OCI-LY7 (cell line): ENCODE results near the gene PFKL. TPM values are rescaled to one million over a fixed set of nuclear protein-coding genes. Genes with fewer than 3 reads are reported as not detected.

Experiments used
- BruUV-seq: library from RNA; stranded (reverse); fragments of 400-500 nt; replicated peaks from 2 replicates; lab custom pipeline; 2021; lab: Mats Ljungman, UMichigan
- CTCF ChIA-PET: fragments of 300-600 bp; sonication (Branson Sonifier 250); formaldehyde crosslinking; loops from one replicate; lab custom pipeline; 2022; ENCODE audit warnings: antibody characterized with exemption; ENCODE audit not compliant: unreplicated experiment; lab: Charles Lee
- POLR2A ChIA-PET: fragments of 300-600 bp; sonication (Branson Sonifier 250); formaldehyde crosslinking; loops from one replicate; lab custom pipeline; 2022; ENCODE audit warnings: antibody characterized with exemption; lab: Charles Lee
- DNase-seq: peaks from one replicate; pipeline ENCODE4 v3.0.0-alpha.2; 2015; ENCODE audit warnings: low spot score
- H2AFZ ChIP-seq: fragments of 200-600 bp; sonication (generic), shearing (Covaris generic); 2 replicates; pipeline ENCODE4 v1.6.1; 2014; ENCODE audit warnings: mild to moderate bottlenecking, antibody characterized with exemption, low read length, moderate library complexity
- H3K27ac ChIP-seq: fragments of 200-600 bp; sonication (generic); 2 replicates; pipeline ENCODE4 v1.5.1; 2014; ENCODE audit warnings: mixed run types, low read depth, mild to moderate bottlenecking, moderate library complexity, low read length, inconsistent platforms; ENCODE audit not compliant: poor library complexity, severe bottlenecking
- H3K36me3 ChIP-seq: fragments of 200-600 bp; sonication (generic); 2 replicates; pipeline ENCODE4 v1.6.1; 2014; ENCODE audit warnings: mild to moderate bottlenecking, antibody characterized with exemption, low read length, moderate library complexity, mixed read lengths; ENCODE audit not compliant: insufficient read depth
- H3K4me1 ChIP-seq: fragments of 200-600 bp; sonication (generic); 2 replicates; pipeline ENCODE4 v1.5.1; 2014; ENCODE audit warnings: mild to moderate bottlenecking, low read length; ENCODE audit not compliant: insufficient read depth, poor library complexity, severe bottlenecking
- H3K4me2 ChIP-seq: fragments of 200-600 bp; sonication (generic); 2 replicates; pipeline ENCODE4 v1.6.1; 2014; ENCODE audit warnings: mild to moderate bottlenecking, low read length
- H3K4me3 ChIP-seq: fragments of 200-600 bp; sonication (generic); 2 replicates; pipeline ENCODE4 v1.5.1; 2014; ENCODE audit warnings: mild to moderate bottlenecking, low read depth, low read length; ENCODE audit not compliant: poor library complexity, severe bottlenecking
- H3K79me2 ChIP-seq: fragments of 200-600 bp; sonication (generic); 2 replicates; pipeline ENCODE4 v1.6.1; 2016; ENCODE audit warnings: low read depth, mild to moderate bottlenecking, low read length, moderate library complexity, mixed read lengths; ENCODE audit not compliant: insufficient read depth
- H3K9me2 ChIP-seq: fragments of 200-600 bp; sonication (generic); 2 replicates; pipeline ENCODE4 v1.6.1; 2016; ENCODE audit warnings: mild to moderate bottlenecking, low read length, mixed read lengths; ENCODE audit not compliant: insufficient read depth
- H3K9me3 ChIP-seq: fragments of 200-600 bp; sonication (generic); 2 replicates; pipeline ENCODE4 v1.6.1; 2014; ENCODE audit warnings: mild to moderate bottlenecking, mixed run types, low read length, mixed read lengths
- H4K20me1 ChIP-seq: fragments of 200-600 bp; sonication (generic); 2 replicates; pipeline ENCODE4 v1.6.1; 2014; ENCODE audit warnings: mild to moderate bottlenecking, antibody characterized with exemption, low read length, moderate library complexity, mixed read lengths; ENCODE audit not compliant: insufficient read depth
- CTCF ChIP-seq: fragments of 200-600 bp; sonication (generic); conservative IDR thresholded peaks from 2 replicates; pipeline ENCODE4 v1.5.1; 2014; ENCODE audit warnings: mild to moderate bottlenecking, antibody characterized with exemption, low read length, moderate library complexity, mixed read lengths
- EZH2phosphoT487 ChIP-seq: fragments of 200-600 bp; sonication (generic); IDR thresholded peaks from 2 replicates; pipeline ENCODE4 v1.6.1; 2018; ENCODE audit warnings: low read depth, borderline replicate concordance, mild to moderate bottlenecking, mixed run types, antibody characterized with exemption, low read length, moderate library complexity, mixed read lengths
- intact Hi-C: fragments of 100-400 bp; cut with micrococcal nuclease; formaldehyde crosslinking; loops from one replicate; pipeline ENCODE4 v1.10.0; 2022; ENCODE audit not compliant: unreplicated experiment
- total RNA-seq, 2 experiments: library from RNA; depleted of rRNA in 1 of 2; stranded (reverse); fragments of >200 nt in 1 of 2; shearing (Covaris generic) in 1 of 2; gene quantifications; 2 replicates each; pipeline ENCODE4 v1.2.3, GENCODE V29; 2014 to 2022

PFKL gene
- total RNA-seq, 2 experiments from 2014 or later, result 102 to 128 TPM

DNA sequence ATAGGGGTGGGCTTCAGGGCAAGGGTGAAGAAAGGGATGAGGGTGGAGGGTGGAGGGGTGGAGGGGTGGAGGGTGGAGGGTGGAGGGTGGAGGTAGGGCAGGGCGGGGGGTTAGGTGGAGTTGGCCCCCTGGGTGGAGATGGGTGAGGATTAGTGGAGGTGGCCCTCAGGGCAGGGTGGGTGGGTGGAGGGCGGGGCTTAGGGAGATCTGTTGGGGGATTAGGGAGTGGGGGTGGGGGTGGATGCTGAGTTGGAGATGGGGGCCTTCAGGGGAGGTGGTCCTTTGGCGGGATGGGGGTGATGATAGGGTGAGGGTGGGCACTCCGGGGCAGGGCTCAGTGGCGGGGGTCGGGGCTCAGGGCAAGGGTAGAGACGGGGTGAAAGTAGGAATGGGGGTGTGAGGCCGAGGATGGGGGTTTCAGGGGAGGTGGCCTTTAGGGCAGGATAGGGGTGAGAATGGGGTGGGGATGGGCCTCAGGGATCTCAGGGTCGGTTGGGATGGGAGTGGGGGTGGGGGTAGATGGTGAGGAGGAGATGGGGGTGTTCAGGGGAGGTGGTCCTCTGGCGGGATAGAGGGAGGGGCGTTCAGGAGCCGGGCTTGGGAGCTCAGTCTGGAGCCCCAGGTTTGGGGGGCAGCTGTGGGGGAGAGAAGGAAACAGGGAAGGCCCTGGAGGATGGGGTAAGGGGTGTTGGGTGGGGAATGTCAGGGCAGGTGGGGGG, 37.4 kb upstream of the PFKL start:
- Histone ChIP-seq H3K36me3 (no peaks in the 10 kb centered on the region), H4K20me1 (no peaks in the 10 kb centered on the region), H3K9me3 (no peaks in the 10 kb centered on the region), H3K9me2 (no peaks in the 10 kb centered on the region), H3K79me2 (no peaks in the 10 kb centered on the region), H3K27ac (no peak overlapping the region), H3K4me2 (no peak overlapping the region), H3K4me3 (no peak overlapping the region), H2AFZ (no peak overlapping the region), H3K4me1 (peaks cover 2% of the 10 kb centered on the region)
- TF ChIP-seq EZH2phosphoT487 (no peak), CTCF (no peak)
- no TSS peak for BruUV-seq
- no peak for DNase-seq
- intact Hi-C loops, result no loop called here
- ChIA-PET POLR2A (no interaction called here), CTCF (no interaction called here)

- Histone ChIP-seq H3K4me3 (no peak overlapping the region), H4K20me1 (no peaks in the 10 kb centered on the region), H3K9me2 (no peaks in the 10 kb centered on the region), H2AFZ (no peak overlapping the region), H3K36me3 (no peaks in the 10 kb centered on the region), H3K9me3 (no peaks in the 10 kb centered on the region), H3K4me2 (no peak overlapping the region), H3K27ac (no peak overlapping the region), H3K79me2 (no peaks in the 10 kb centered on the region), H3K4me1 (peaks cover 6% of the 10 kb centered on the region)
- intact Hi-C loops, result no loop called here
- POLR2A ChIA-PET, result no interaction called here
- TF ChIP-seq CTCF, result no peak
- TF ChIP-seq EZH2phosphoT487, result no peak
- no TSS peak for BruUV-seq
- CTCF ChIA-PET, result no interaction called here
- DNase-seq, result no peak
These were observed 36.6 kb upstream of the PFKL start for GRCh38 chr21:44263221-44263760.

GRCh38 chr21:44263768-44264167, 36.1 kb upstream of the PFKL start:
- Histone ChIP-seq H3K36me3 (no peaks in the 10 kb centered on the region), H3K4me1 (peaks cover 6% of the 10 kb centered on the region), H3K27ac (no peak overlapping the region), H3K9me2 (no peaks in the 10 kb centered on the region), H3K4me2 (no peak overlapping the region), H3K79me2 (no peaks in the 10 kb centered on the region), H3K4me3 (no peak overlapping the region), H2AFZ (no peak overlapping the region), H4K20me1 (no peaks in the 10 kb centered on the region), H3K9me3 (no peaks in the 10 kb centered on the region)
- TF ChIP-seq CTCF, result no peak
- TF ChIP-seq EZH2phosphoT487, result no peak
- BruUV-seq, result no TSS peak
- ChIA-PET CTCF (no interaction called here), POLR2A (interaction anchor here (0.7 kb wide), 1 partner anchor 879 kb away, joined by 5 read pairs; no protein-coding TSS in a partner anchor)
- intact Hi-C loops, result no loop called here
- DNase-seq, result no peak
